HL-60 (cell line): ENCODE measurements around the gene WTAP.
"Not testable (repeated sequence)": the region's sequence is repeated elsewhere in the genome, so short reads cannot be mapped to it uniquely, and the experiment has no call there.

Source experiments
- CTCF ChIP-seq: IDR thresholded peaks from one replicate; pipeline ENCODE4 v1.5.1; 2011; ENCODE audit warnings: low read length, control low read depth, inconsistent platforms; ENCODE audit not compliant: insufficient read depth
- GABPA ChIP-seq: IDR thresholded peaks from 2 replicates; pipeline ENCODE4 v1.6.1; 2012; ENCODE audit warnings: low read depth
- POLR2AphosphoS5 ChIP-seq: IDR thresholded peaks from 2 replicates; pipeline ENCODE4 v1.6.1; 2012; ENCODE audit warnings: low read depth
- REST ChIP-seq: IDR thresholded peaks from 2 replicates; pipeline ENCODE4 v1.6.1; 2012; ENCODE audit warnings: low read depth; ENCODE audit not compliant: insufficient replicate concordance
- SPI1 ChIP-seq: IDR thresholded peaks from 2 replicates; pipeline ENCODE4 v1.6.1; 2012; ENCODE audit warnings: low read depth, mild to moderate bottlenecking, borderline replicate concordance

- TF ChIP-seq CTCF, POLR2AphosphoS5, REST, GABPA, SPI1: not testable (repeated sequence)
These were observed 20.8 kb downstream of the WTAP start for GRCh38 chr6:159748127-159748526.
